RKO (cell line): ENCODE data around the gene DCUN1D2.
"Not testable (repeated sequence)": the region's sequence is repeated elsewhere in the genome, so short reads cannot be mapped to it uniquely, and the experiment has no call there.

Source experiments
- DNase-seq: peaks from one replicate; pipeline ENCODE4 v3.0.0-alpha.2; 2016; ENCODE audit warnings: low spot score

DCUN1D2 gene

GRCh38 chr13:113490496-113491417 lies at the start of gene DCUN1D2:
TSS of gene DCUN1D2 (minus strand) at chr13:113490711. CDS start at chr13:113490669, 42 bp downstream.
- DNase-seq, result peak; percentile 94

DNA sequence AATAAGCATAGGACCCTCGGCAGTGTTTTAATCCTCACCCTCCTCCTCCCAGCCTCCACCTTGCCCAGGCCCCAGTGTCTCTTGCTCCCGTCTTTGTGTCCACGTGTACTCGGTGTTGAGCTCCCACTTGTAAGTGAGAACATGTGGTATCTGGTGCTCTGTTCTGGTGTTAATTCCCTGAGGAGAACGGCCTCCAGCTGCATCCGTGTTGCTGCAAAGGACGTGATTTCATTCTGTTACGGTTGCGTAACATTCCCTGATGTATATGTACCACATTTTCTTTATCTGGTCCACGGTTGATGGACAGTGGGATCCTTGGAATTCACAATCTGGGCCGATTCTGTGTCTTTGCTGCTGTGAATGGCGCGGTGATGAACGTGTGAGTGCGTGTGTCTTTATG lies 49.3 kb upstream of the DCUN1D2 start:
- DNase-seq, result no peak

GRCh38 chr13:113539176-113539575 lies 48.7 kb upstream of the DCUN1D2 start:
- DNase-seq, result no peak

DNA sequence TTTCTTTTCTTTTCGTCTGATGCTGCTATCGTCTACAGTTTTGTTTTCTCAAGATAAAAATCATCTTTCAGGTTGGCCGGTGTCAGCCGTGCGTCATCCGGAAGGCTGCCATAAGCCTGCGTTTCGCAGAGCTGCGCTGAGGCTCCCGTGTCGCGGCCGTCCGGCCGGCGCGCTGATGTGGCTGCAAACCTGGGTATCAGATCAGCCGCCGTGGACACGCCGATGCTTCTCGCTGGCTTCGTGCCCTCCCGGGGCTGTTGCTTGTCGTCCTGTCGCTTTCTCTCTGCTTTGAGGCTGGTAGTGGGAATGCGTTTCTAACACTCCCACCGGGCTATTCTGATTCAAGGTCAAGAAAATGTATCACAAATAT lies 48.2 kb upstream of the DCUN1D2 start:
- DNase-seq, result no peak

DNA sequence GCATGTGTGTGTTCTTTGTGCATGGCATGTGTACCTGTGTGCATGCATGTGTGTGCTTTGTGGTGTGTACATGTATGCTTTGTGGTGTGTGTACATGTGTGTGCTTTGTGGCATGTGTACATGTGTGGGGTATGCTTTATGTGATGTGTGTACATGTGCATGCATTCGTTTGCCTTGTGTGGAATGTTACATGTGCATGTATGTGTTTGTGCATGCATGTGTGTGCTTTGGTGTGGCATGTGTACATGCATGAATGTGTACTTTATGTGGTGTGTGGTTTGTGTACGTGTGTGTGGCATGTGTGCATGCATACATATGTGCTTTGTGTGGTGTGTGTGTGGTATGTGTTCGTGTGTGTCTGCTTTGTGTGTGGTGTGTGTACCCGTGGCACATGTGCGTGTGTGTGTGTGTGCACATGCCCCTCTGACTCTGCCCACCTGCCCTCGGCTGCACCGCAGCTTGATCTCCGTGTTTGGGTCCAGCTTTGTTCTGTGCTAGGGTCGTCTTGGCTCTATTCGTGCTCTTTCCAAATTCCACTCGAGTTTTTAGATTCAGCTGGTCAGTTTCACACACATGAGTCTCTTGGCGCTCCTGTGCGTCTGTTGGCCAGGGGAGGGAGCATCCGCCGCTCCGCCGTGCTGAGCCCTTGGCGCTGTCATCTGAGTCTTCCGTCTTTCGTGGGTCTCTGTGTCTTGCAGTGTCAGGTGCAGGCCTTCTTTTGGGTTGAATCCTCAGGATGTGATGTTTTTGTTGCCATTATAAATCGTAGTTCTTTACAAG lies 47.6 kb upstream of the DCUN1D2 start:
- no peak for DNase-seq

DNA sequence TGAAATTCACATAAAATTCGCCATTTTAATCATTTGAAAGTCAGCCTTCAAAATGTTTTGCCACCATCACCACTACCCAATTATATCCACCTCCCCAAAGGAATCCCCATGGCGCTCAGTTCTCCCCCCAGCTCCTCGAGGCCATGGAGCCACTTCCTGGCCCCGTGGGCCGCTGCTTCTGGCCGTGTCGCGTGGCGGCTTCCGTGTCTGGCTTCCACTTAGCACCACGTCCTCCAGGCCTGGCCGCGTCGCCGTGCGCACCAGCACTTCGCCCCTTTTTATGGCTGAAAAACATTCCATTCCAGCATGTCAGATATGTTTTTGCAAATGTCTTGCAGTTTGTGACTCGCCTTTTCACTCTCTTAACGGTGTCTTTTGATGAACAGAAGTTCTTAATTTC lies 46.7 kb upstream of the DCUN1D2 start:
- no peak for DNase-seq

DNA sequence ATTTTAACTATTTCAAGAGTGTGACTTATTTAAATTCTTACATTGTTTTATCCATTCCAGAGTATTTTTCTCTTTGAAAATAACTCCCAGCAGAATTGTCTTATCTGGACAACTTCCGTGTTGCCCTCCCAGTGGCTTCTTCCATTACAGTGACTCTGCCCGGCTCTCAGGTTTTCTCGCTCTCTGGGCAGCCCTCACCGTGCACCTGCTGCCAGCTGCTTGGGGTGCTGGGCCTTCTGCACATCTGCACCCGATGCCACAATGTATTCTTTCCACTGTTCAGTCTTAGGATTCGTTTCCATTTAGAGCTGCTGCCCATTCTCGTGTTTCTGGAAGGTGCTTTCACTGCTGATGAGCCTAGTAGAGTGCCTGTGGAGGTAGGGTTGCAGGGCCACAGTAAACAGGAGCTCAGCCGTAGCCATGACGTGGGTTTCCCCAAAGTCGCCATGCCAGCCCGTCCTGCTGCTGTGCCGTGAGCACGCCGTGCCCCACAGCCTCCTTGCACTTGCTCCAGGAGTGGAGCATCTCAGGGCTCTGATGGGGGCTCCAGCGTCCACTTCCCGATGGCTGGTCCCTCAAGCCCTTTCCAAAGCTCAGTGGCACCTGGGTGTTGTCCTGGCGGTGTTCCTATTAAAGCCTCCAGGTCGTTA lies 46.1 kb upstream of the DCUN1D2 start:
- DNase-seq, result no peak

- DNase-seq, result no peak
Observed at GRCh38 chr13:113535381-113535781, 44.9 kb upstream of the DCUN1D2 start.

DNA sequence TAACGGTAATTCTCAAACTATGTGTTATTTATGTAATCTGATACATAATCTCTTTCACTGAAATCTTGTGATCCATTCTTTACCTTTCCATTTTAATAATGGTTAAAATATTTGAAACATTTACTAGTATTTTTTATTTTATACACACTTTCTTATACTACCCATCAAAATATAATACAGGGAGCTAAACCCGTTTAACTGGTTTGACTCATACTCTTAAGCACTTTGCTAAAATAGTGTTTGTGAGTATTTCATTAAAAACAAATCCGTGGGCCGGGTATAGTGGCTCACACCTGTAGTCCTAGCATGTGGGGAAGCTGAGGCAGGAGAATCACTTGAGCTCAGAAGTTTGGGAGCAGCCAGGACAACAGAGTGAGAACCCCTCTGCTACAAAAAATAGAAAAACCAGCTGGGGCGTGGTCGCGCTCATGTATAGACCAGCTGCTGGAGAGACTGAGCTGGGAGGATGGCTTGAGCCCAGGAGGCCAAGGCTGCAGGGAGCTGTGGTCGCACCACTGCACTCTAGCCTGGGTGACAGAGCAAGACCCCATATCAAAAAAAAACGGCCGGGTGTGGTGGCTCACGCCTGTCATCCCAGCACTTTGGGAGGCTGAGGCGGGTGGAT lies 43.8 kb upstream of the DCUN1D2 start:
- DNase-seq, result no peak

DNA sequence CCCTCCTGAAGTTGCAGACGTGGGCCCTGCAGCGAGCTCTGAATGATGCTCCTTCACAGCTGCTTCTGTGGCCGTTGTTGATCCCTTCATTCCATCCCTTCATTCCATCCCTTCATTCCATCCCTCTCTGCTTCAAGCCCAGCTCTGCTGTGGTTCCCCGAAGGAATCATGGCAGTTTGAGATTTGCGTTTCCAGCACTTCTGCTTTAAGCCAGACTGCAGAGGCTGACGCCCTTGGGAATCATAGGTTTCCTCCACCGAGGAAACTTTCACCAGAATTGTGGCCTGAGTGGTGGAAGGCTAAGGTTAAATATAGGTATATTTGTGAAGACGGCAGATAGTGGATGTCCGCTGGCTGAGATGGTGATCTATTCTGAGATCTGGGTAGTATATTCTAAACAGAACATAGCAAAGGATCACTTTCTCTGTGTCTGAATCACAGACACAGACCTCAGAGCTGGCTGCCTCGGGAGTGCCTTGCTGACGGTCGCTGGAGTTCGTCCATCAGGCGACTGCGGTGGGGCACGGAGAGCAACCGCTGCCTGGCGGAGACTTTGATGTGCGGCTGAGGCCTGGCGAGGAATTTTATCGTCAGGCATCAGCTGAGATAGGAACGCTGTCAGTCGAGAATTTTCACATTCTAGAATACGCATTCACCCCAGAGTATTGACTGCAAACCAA lies 42.8 kb upstream of the DCUN1D2 start:
- DNase-seq, result no peak

DNA sequence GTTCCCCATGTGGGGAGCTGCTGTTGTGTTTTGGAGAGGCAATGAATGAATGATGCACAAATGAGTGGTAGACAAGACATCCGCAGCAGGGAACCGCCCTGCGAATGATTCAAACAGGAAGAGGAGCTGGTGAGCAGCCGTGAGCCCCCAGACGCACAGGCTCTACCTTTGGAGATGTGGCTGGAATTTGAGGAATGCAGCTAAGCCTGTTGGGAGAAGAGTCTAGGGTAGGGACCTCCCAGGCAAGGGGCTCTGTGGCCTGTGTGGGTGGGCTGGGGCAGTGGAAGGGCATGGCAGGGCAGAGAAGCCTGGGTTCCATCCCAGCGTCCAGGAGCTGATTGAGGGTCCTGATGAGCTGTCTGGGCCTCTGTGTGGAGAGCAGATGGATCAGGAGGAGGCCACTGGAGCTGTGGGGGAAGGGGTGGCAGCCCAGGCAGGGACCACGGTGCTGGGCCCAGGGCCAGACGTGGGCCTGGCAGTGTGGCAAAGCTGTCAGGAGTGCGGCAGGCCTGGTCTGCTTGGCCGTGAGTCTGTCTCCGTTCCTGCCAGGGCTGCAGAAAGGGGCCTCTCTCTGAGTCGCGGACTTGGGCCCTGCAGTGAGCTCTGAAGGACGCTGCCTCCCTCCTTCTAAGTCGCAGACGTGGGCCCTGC lies 41.8 kb upstream of the DCUN1D2 start:
- DNase-seq, result no peak

- no peak for DNase-seq
Observed at GRCh38 chr13:113531041-113531873, 40.7 kb upstream of the DCUN1D2 start.

- no peak for DNase-seq
Observed at GRCh38 chr13:113528813-113529180, 38.3 kb upstream of the DCUN1D2 start.

GRCh38 chr13:113528101-113528812 lies 37.7 kb upstream of the DCUN1D2 start:
- DNase-seq, result no peak

- no peak for DNase-seq
Observed at GRCh38 chr13:113527272-113527958, 36.9 kb upstream of the DCUN1D2 start.

DNA sequence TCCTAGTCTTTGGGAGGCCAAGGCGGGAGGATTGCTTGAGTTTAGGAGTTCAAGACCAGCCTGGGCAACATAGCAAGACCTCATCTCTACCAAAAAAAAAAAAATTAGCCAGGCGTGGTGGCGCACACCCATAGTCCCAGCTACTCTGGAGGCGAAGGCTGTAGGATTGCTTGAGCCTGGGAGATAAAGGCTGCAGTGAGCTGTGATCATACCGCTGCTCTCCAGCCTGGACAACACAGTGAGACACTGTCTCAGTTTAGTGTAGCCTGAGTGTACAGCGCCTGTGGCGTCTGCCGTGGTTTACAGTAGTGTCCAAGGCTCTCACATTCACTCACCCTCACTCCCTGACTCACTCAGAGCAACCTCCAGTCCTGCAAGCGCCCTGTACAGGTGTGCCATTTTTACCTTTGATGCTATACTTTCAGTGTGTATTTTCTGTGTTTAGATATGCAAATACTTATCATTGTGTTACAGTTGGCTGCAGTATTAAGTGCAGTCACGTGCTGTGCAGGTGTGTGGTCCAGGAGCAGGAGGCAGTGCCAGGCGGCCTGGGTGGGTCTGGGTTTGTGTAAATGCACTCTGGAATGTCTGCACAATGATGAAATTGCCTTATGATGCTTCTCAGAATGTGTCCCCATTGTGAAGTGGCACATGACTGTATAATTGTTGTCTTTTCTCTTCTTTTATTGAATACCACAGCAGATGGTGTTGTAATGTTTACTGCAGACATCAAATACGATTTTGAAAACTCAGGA lies 36.1 kb upstream of the DCUN1D2 start:
- DNase-seq, result no peak

DNA sequence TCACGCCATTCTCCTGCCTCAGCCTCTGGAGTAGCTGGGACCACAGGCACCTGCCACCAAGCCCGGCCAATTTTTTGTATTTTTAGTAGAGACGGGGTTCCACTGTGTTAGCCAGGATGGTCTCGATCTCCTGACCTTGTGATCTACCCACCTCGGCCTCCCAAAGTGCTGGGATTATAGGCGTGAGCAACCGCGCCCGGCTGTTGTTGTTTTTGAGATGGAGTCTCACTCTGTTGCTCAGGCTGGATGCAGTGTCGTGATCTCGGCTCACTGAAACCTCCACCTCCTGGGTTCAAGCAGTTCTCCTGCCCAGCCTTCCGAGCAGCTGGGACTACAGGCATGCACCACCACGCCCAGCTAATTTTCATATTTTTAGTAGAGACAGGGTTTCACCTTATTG lies 31.9 kb upstream of the DCUN1D2 start:
- not testable (repeated sequence) for DNase-seq

DNA sequence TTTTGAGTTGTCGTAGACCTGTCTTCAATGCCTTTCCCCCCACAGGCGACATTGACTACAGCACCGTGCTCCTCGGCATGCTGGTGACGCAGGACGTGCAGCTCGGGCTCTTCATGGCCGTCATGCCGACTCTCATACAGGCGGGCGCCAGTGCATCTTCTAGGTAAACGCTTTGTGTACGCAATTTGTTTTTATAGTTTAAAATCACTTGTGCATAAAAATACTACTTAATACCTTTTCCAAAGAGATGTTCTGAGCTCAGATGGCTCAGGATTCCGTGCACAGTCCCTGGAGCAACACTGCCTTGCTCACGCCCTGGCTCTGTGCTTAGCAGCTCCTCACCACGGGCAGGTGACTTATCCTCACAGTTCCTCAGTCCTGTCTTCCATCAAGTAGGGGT lies 30.1 kb upstream of the DCUN1D2 start:
- DNase-seq, result no peak
